Measurements from ENCODE around the gene TMEM42.
"Not testable (repeated sequence)": the region's sequence is repeated elsewhere in the genome, so short reads cannot be mapped to it uniquely, and the experiment has no call there.

DNA sequence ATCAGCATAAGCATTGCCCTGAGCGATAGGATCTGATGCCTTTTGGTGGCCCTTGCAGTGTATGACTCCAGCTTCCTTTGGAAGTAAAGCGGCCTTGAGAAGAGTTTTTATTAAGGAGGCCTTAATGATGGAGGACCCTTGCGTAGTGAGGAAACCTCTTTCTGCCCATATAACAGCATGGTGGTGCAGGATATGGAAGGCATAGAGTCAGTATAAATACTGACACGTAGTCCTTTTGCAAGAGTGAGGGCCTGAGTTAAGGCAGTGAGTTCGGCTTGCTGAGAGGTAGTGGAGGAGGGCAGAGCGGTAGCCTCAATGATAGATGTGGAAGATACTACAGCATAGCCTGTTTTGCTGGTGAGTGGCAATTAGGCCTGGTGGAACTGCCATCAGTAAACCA, 5.0 kb upstream of the TMEM42 start:
- TF ChIP-seq, protein P1, sequence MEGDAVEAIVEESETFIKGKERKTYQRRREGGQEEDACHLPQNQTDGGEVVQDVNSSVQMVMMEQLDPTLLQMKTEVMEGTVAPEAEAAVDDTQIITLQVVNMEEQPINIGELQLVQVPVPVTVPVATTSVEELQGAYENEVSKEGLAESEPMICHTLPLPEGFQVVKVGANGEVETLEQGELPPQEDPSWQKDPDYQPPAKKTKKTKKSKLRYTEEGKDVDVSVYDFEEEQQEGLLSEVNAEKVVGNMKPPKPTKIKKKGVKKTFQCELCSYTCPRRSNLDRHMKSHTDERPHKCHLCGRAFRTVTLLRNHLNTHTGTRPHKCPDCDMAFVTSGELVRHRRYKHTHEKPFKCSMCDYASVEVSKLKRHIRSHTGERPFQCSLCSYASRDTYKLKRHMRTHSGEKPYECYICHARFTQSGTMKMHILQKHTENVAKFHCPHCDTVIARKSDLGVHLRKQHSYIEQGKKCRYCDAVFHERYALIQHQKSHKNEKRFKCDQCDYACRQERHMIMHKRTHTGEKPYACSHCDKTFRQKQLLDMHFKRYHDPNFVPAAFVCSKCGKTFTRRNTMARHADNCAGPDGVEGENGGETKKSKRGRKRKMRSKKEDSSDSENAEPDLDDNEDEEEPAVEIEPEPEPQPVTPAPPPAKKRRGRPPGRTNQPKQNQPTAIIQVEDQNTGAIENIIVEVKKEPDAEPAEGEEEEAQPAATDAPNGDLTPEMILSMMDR (IDR thresholded peaks at IDR 0.05), result not testable (repeated sequence)
- TF ChIP-seq, protein P2, sequence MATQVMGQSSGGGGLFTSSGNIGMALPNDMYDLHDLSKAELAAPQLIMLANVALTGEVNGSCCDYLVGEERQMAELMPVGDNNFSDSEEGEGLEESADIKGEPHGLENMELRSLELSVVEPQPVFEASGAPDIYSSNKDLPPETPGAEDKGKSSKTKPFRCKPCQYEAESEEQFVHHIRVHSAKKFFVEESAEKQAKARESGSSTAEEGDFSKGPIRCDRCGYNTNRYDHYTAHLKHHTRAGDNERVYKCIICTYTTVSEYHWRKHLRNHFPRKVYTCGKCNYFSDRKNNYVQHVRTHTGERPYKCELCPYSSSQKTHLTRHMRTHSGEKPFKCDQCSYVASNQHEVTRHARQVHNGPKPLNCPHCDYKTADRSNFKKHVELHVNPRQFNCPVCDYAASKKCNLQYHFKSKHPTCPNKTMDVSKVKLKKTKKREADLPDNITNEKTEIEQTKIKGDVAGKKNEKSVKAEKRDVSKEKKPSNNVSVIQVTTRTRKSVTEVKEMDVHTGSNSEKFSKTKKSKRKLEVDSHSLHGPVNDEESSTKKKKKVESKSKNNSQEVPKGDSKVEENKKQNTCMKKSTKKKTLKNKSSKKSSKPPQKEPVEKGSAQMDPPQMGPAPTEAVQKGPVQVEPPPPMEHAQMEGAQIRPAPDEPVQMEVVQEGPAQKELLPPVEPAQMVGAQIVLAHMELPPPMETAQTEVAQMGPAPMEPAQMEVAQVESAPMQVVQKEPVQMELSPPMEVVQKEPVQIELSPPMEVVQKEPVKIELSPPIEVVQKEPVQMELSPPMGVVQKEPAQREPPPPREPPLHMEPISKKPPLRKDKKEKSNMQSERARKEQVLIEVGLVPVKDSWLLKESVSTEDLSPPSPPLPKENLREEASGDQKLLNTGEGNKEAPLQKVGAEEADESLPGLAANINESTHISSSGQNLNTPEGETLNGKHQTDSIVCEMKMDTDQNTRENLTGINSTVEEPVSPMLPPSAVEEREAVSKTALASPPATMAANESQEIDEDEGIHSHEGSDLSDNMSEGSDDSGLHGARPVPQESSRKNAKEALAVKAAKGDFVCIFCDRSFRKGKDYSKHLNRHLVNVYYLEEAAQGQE (IDR thresholded peaks at IDR 0.05; ENCODE audit: insufficient read depth in 1 of 2, low read depth in 2 of 2, low read length in 1 of 2), result not testable (repeated sequence)
- not testable (repeated sequence) for TF ChIP-seq POLR2AphosphoS5 (IDR thresholded peaks at IDR 0.05; ENCODE audit: low read depth, low read length); SIN3A (IDR thresholded peaks at IDR 0.05; ENCODE audit: borderline replicate concordance, insufficient read depth, low read depth, low read length); TCF7L2 (IDR thresholded peaks at IDR 0.05; ENCODE audit: low read depth, low read length)
